RWPE1 (cell line): ENCODE results near the gene KIF5C.

ENCODE experiments used
- CTCF ChIA-PET: fragments of 350-600 bp; sonication (Branson Sonifier 250); formaldehyde crosslinking; extraction: SDS; loops from one replicate; lab custom pipeline; 2021; lab: Yijun Ruan, JAX
- POLR2A ChIA-PET: fragments of 400-600 bp; formaldehyde crosslinking; extraction: SDS; loops from one replicate; lab custom pipeline; 2020; ENCODE audit warnings: antibody characterized with exemption; ENCODE audit not compliant: low non-redundant PET; lab: Yijun Ruan, JAX
- DNase-seq: peaks from one replicate; pipeline ENCODE4 v3.0.0; 2012; ENCODE audit warnings: low spot score
- H3K27ac ChIP-seq: fragments of 450-650 bp; 2 replicates; pipeline ENCODE4 v1.5.1; 2017
- TF ChIP-seq, protein P1 (sequence below): fragments of 450-650 bp; conservative IDR thresholded peaks from 2 replicates; pipeline ENCODE4 v1.5.1; 2017; ENCODE audit warnings: low read depth, mild to moderate bottlenecking

Gene KIF5C

GRCh38 chr2:149068996-149069888 lies 194.2 kb downstream of the KIF5C start:
- DNase-seq: no peak

GRCh38 chr2:149070681-149071320 lies 195.8 kb downstream of the KIF5C start:
- H3K27ac ChIP-seq: no peak overlapping the region
- POLR2A ChIA-PET: no interaction called here
- DNase-seq: no peak
- TF ChIP-seq, protein P1, sequence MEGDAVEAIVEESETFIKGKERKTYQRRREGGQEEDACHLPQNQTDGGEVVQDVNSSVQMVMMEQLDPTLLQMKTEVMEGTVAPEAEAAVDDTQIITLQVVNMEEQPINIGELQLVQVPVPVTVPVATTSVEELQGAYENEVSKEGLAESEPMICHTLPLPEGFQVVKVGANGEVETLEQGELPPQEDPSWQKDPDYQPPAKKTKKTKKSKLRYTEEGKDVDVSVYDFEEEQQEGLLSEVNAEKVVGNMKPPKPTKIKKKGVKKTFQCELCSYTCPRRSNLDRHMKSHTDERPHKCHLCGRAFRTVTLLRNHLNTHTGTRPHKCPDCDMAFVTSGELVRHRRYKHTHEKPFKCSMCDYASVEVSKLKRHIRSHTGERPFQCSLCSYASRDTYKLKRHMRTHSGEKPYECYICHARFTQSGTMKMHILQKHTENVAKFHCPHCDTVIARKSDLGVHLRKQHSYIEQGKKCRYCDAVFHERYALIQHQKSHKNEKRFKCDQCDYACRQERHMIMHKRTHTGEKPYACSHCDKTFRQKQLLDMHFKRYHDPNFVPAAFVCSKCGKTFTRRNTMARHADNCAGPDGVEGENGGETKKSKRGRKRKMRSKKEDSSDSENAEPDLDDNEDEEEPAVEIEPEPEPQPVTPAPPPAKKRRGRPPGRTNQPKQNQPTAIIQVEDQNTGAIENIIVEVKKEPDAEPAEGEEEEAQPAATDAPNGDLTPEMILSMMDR: no peak
- CTCF ChIA-PET: no interaction called here

More at GRCh38 chr2:149068996-149069888, 194.2 kb downstream of the KIF5C start:
- no peak overlapping the region for H3K27ac ChIP-seq
- TF ChIP-seq, protein P1: no peak
- ChIA-PET CTCF (no interaction called here), POLR2A (no interaction called here)

DNA sequence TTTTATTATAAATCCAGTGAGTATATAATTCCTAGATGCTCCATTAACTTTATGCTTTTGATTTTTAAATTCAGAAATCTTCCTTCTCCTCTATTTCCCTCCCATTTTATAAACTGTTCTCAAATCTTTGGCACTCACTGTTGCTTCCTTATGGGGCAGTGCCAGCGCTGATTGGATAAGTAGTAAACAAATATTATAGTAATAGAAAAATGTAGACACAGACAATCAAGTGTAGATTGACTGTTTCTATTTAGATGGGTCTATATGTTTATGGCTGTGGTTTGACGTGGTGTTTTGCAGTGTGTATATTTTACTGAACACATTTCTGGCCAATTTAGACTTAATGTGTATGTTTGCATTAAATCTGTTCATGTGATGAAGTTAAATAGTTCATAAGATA lies 200.1 kb downstream of the KIF5C start:
- CTCF ChIA-PET: no interaction called here
- no peak for DNase-seq
- POLR2A ChIA-PET: no interaction called here
- H3K27ac ChIP-seq: no peak overlapping the region
- TF ChIP-seq, protein P1: no peak

DNA sequence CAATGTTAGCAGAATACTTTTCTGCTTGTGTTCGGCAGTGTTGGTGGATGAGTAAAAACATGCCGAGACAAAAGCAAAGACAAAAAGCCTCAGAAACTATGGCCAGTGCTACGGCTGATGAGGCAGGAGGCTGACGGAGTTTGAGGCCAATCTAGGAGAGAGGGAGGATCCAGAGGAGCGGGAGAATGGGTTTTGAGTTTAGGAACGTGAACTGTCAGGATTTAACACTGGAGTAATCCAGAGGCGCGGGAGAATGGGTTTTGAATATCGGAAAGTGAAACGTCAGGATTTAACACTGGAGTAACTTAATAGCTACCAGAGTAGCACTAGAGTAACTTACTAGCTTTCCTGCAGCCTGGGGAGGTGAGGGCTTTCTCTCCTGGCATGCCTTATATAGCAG lies 200.8 kb downstream of the KIF5C start:
- ChIA-PET CTCF (no interaction called here), POLR2A (no interaction called here)
- DNase-seq: no peak
- H3K27ac ChIP-seq: no peak overlapping the region
- TF ChIP-seq, protein P1: no peak
